Measurements from ENCODE around the gene NDUFA8. TPM values are rescaled to one million over a fixed set of nuclear protein-coding genes. Genes with fewer than 3 reads are reported as not detected.

Gene NDUFA8
- total RNA-seq, 1 donor = 25.0 TPM

- no peak for DNase-seq (ENCODE audit: low read depth)
- H3K4me3 ChIP-seq (ENCODE audit: low read depth, low read length) = no peak overlapping the region
- no peak for TF ChIP-seq CTCF (IDR thresholded peaks at IDR 0.05; ENCODE audit: insufficient read depth, low read depth, low read length)
Observed at GRCh38 chr9:122096620-122097415, 62.8 kb downstream of the NDUFA8 start.

- no peak overlapping the region for H3K4me3 ChIP-seq (ENCODE audit: low read depth, low read length)
- peak; percentile 66 for DNase-seq (ENCODE audit: low read depth)
- TF ChIP-seq CTCF (IDR thresholded peaks at IDR 0.05; ENCODE audit: insufficient read depth, low read depth, low read length) = peak; percentile 73
Observed at GRCh38 chr9:122095010-122095767, 64.4 kb downstream of the NDUFA8 start.

Small RNA genes lying within 50 kb of the gene (small RNA-seq; reads per million reads assigned to genes)
- not detected for gene MIR4478

Other genes starting within 250 kb of the NDUFA8 start
- gene TTLL11, start 66.5 kb downstream of the NDUFA8 start, total RNA-seq = 4.3 and 4.8 TPM in 2 replicates
- gene MORN5, start 129 bp upstream of the NDUFA8 start, total RNA-seq = not detected in 2 replicates
- not detected in 2 replicates for gene LHX6, start 69.2 kb upstream of the NDUFA8 start, total RNA-seq
- gene RBM18, start 105.1 kb upstream of the NDUFA8 start, total RNA-seq = 9.3 and 11.2 TPM in 2 replicates
- gene MRRF, start 105.1 kb upstream of the NDUFA8 start, total RNA-seq = 26.4 and 29.4 TPM in 2 replicates
- gene PTGS1, start 211.2 kb upstream of the NDUFA8 start, total RNA-seq = 10.4 and 32.9 TPM in 2 replicates

All from fibroblast of villous mesenchyme (primary cell).